ENCODE data around the gene CEP290. TPM values are rescaled to one million over a fixed set of nuclear protein-coding genes. Genes with fewer than 3 reads are reported as not detected.
"Not testable (repeated sequence)": the region's sequence is repeated elsewhere in the genome, so short reads cannot be mapped to it uniquely, and the experiment has no call there.

The CEP290 gene
- total RNA-seq, 1 donor from 2014 or later = 42.5 TPM

- Mint-ChIP-seq H3K9me3 (no peaks in the 10 kb centered on the region), H3K4me1 (peaks cover 35% of the 10 kb centered on the region), H3K27me3 (ENCODE audit: low read depth) (no peaks in the 10 kb centered on the region), H3K36me3 (peaks cover 8% of the 10 kb centered on the region), H3K4me3 (peak overlapping the region; percentile 93), H3K27ac (peak overlapping the region; percentile 94)
- peak; percentile 15 to 40 for DNase-seq (ENCODE audit: low spot score in 2 of 2, unreplicated experiment in 2 of 2)
- TF ChIP-seq CTCF (IDR thresholded peaks at IDR 0.05; ENCODE audit: unreplicated experiment) = no peak
Measured at GRCh38 chr12:88142610-88142991, 713 bp upstream of the CEP290 start.

- Mint-ChIP-seq H3K4me1 (peaks cover 35% of the 10 kb centered on the region), H3K27me3 (ENCODE audit: low read depth) (no peaks in the 10 kb centered on the region), H3K9me3 (no peaks in the 10 kb centered on the region), H3K4me3 (peak overlapping the region; percentile 93), H3K27ac (peak overlapping the region; percentile 94), H3K36me3 (peaks cover 10% of the 10 kb centered on the region)
- no peak for DNase-seq (ENCODE audit: low spot score in 2 of 2, unreplicated experiment in 2 of 2)
- no peak for TF ChIP-seq CTCF (IDR thresholded peaks at IDR 0.05; ENCODE audit: unreplicated experiment)
Measured at GRCh38 chr12:88141425-88141773, 489 bp downstream of the CEP290 start.

- Mint-ChIP-seq H3K36me3 (peaks cover 13% of the 10 kb centered on the region), H3K4me1 (peaks cover 22% of the 10 kb centered on the region)
- not testable (repeated sequence) for H3K27ac Mint-ChIP-seq; DNase-seq (ENCODE audit: low spot score in 2 of 2, unreplicated experiment in 2 of 2); H3K27me3 Mint-ChIP-seq (ENCODE audit: low read depth); H3K9me3 Mint-ChIP-seq; H3K4me3 Mint-ChIP-seq
Measured at GRCh38 chr12:88139711-88140110, 2.2 kb downstream of the CEP290 start.

- H3K36me3 Mint-ChIP-seq = peaks cover 34% of the 10 kb centered on the region
- H3K4me1 Mint-ChIP-seq; H3K27ac Mint-ChIP-seq; H3K4me3 Mint-ChIP-seq; DNase-seq (ENCODE audit: low spot score in 2 of 2, unreplicated experiment in 2 of 2); H3K9me3 Mint-ChIP-seq; H3K27me3 Mint-ChIP-seq (ENCODE audit: low read depth): not testable (repeated sequence)
Measured at GRCh38 chr12:88133181-88133580, 8.7 kb downstream of the CEP290 start.

GRCh38 chr12:88132392-88132791 is 9.5 kb downstream of the CEP290 start:
- no peaks in the 10 kb centered on the region for H3K27me3 Mint-ChIP-seq (ENCODE audit: low read depth)
- H3K36me3 Mint-ChIP-seq = peaks cover 32% of the 10 kb centered on the region
- no peak for DNase-seq (ENCODE audit: low spot score in 2 of 2, unreplicated experiment in 2 of 2)
- no peak overlapping the region for H3K4me3 Mint-ChIP-seq
- H3K27ac Mint-ChIP-seq = no peak overlapping the region
- no peaks in the 10 kb centered on the region for H3K9me3 Mint-ChIP-seq
- TF ChIP-seq CTCF (IDR thresholded peaks at IDR 0.05; ENCODE audit: unreplicated experiment) = no peak
- peaks cover 3% of the 10 kb centered on the region for H3K4me1 Mint-ChIP-seq

- Mint-ChIP-seq H3K4me3 (no peak overlapping the region), H3K9me3 (no peaks in the 10 kb centered on the region), H3K36me3 (peaks cover 20% of the 10 kb centered on the region), H3K27me3 (ENCODE audit: low read depth) (no peaks in the 10 kb centered on the region), H3K27ac (no peak overlapping the region), H3K4me1 (peaks cover 3% of the 10 kb centered on the region)
- no peak for DNase-seq (ENCODE audit: low spot score in 2 of 2, unreplicated experiment in 2 of 2)
- TF ChIP-seq CTCF (IDR thresholded peaks at IDR 0.05; ENCODE audit: unreplicated experiment) = no peak
Measured at GRCh38 chr12:88127855-88128254, 14.0 kb downstream of the CEP290 start.

- no peaks in the 10 kb centered on the region for H3K9me3 Mint-ChIP-seq
- no peak for TF ChIP-seq CTCF (IDR thresholded peaks at IDR 0.05; ENCODE audit: unreplicated experiment)
- H3K4me1 Mint-ChIP-seq = no peaks in the 10 kb centered on the region
Measured at GRCh38 chr12:88127099-88127498, 14.8 kb downstream of the CEP290 start.

More at GRCh38 chr12:88127099-88127498, 14.8 kb downstream of the CEP290 start:
- Mint-ChIP-seq H3K27me3 (ENCODE audit: low read depth) (no peaks in the 10 kb centered on the region), H3K4me3 (no peak overlapping the region), H3K36me3 (peaks cover 12% of the 10 kb centered on the region), H3K27ac (no peak overlapping the region)
- no peak for DNase-seq (ENCODE audit: low spot score in 2 of 2, unreplicated experiment in 2 of 2)

Measured in mesothelial cell of epicardium (in vitro differentiated cells).